Measurements from ENCODE around the gene TMPRSS9.

- no peak for TF ChIP-seq CTCF (IDR thresholded peaks at IDR 0.05; ENCODE audit: low read depth, low read length)
- TF ChIP-seq EZH2phosphoT487 (IDR thresholded peaks at IDR 0.05; ENCODE audit: low read depth): no peak
These were observed 65.8 kb downstream of the TMPRSS9 start for GRCh38 chr19:2425622-2426581.

Data from OCI-LY3 (cell line).